A172 (cell line): ENCODE data around the gene HNMT. TPM values are rescaled to one million over a fixed set of nuclear protein-coding genes. Genes with fewer than 3 reads are reported as not detected.
"Not testable (repeated sequence)": the region's sequence is repeated elsewhere in the genome, so short reads cannot be mapped to it uniquely, and the experiment has no call there.

Source experiments
- DNase-seq: peaks from one replicate; pipeline ENCODE4 v3.0.0-alpha.2; 2015; ENCODE audit warnings: low spot score
- total RNA-seq: library from RNA; depleted of rRNA; stranded (reverse); fragments of >200 nt; shearing (Covaris generic); gene quantifications from 2 replicates; pipeline ENCODE4 v1.2.3, GENCODE V29; 2014

Gene HNMT
- total RNA-seq, 1 experiment from 2014 or later = 22.6 TPM

DNA sequence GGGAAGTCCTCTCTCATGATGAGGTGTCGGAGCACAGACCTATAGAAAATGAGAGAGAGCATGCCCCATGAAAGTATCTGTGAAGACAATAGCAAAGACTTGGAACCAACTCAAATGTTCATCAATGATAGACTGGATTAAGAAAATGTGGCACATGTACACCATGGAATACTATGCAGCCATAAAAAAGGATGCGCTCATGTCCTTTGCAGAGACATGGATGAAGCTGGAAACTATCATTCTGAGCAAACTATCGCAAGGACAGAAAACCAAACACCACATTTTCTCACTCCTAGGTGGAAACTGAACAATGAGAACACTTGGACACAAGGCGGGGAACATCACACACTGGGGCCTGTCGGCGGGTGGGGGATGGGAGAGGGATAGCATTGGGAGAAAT lies 79.3 kb downstream of the HNMT start:
- DNase-seq = not testable (repeated sequence)

DNA sequence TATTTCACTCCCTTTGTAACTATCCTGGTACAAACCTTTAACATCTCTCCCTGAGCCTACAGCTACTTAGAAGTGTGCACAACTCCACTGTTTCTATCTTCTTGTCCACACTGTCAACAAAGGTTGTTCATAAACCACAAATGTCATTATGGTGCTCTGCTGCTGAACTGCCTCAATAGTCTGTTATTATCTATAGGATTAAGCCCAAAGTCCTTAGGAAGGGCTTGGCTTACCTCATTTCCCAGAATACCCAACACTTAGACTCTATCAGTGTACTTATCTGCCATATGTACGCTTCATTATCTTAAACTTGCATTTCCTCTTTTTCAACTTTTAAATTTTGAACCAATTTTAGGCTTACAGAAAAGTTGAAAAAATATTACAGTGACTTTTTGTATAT lies 94.2 kb downstream of the HNMT start:
- no peak for DNase-seq

DNA sequence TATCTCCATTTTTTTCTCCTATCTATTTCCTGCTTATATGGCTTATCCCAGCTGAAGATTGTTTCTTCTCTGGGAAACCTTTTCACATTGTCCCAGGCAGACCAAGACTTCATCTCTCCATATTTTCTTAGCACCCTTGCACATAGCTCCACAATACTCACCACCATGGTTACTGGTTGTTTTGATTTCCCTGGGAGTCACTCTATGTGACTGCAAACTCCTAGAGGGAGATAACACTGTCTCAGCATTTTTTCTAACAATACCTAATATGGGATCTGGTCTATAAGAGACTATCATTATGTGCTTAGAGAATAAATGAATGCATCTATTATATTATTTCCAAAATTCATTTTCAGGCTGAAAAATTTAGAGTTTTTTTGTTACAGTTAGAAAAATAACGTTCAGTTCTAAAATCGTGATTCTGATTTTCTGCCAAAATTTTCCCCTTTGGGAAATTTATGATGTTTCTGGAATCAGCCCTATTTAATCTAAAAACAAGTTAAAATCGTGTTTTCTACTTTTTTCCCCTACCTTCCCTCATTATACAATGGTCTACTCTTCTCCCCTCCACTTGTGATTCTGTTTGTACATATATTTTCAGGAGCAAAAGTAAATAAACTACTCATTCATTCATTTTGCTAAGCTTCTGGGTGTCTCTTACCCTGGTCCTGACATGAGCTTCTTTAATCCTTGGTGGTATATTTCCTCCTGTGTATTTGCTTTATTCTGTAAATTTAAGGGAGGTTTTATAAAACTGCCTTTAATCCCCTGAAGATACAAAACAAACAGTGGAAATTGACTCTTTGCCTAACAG lies 95.4 kb downstream of the HNMT start:
- DNase-seq = peak; percentile 19

- DNase-seq = peak; percentile 95
Measured at GRCh38 chr2:138060301-138060635, 96.0 kb downstream of the HNMT start.

- no peak for DNase-seq
Measured at GRCh38 chr2:138061961-138062360, 97.7 kb downstream of the HNMT start.

DNA sequence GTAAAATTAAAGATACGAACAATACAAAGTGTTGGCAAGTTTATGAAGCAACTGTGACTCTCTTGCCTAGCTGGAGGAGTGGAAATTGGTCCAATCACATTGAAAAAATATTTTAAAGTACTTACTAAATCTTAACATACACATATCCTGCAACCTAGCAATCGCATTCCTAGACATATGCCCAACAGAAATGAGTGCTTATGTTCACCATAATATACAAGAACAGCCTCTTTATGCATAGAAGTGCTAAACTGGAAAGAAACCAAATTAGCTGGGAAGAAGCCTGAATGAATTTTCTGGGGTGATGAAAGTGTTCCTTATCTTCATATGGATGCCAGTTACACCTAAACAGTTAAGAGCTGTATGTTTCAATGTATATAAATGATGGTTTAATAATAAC lies 98.9 kb downstream of the HNMT start:
- no peak for DNase-seq
